A549 treated with AZD9567 at 1 μM for 4 hours (cell line): ENCODE results near the gene CLTCL1. TPM values are rescaled to one million over a fixed set of nuclear protein-coding genes. Genes with fewer than 3 reads are reported as not detected.

Source experiments
- total RNA-seq: library from RNA; stranded (reverse); fragments of 200-300 nt; extraction: Qiagen RNA extraction; gene quantifications from 5 replicates; pipeline ENCODE4 v1.2.3, GENCODE V29; 2022; ENCODE audit not compliant: insufficient read depth

CLTCL1 gene
- total RNA-seq = 3.4 to 5.5 TPM (median 4.8 TPM) in 5 replicates

GRCh38 chr22:19291580-19292457, at the start of gene CLTCL1:
Gene CLTCL1, minus strand, starts transcription at chr22:19291719. Its CDS starts 78 bp downstream, at chr22:19291641.

GRCh38 chr22:19178657-19179496, 112.6 kb downstream of the CLTCL1 start, which contains the start of gene SLC25A1:
Gene SLC25A1, minus strand, starts transcription at chr22:19178736. Its CDS starts 63 bp downstream, at chr22:19178673.

GRCh38 chr22:19149991-19150390, 141.5 kb downstream of the CLTCL1 start, which contains the start of gene GSC2:
Gene GSC2, minus strand, starts transcription at chr22:19150292. Its CDS starts 9 bp downstream, at chr22:19150283.

GRCh38 chr22:19130959-19131684, 160.4 kb downstream of the CLTCL1 start, which contains the start of gene TSSK2:
Gene TSSK2, plus strand, starts transcription at chr22:19131308. Its CDS starts 92 bp downstream, at chr22:19131400.

Other genes starting within 250 kb of the CLTCL1 start
- gene DGCR2, start 169.3 kb downstream of the CLTCL1 start, total RNA-seq = 21.0 to 25.3 TPM (median 23.0 TPM) in 5 replicates
- not detected in 5 replicates for gene TSSK2, start 160.4 kb downstream of the CLTCL1 start, total RNA-seq
- gene ESS2, start 147.1 kb downstream of the CLTCL1 start, total RNA-seq = 13.5 to 16.4 TPM (median 13.9 TPM) in 5 replicates
- not detected in 5 replicates for gene GSC2, start 141.4 kb downstream of the CLTCL1 start, total RNA-seq
- gene SLC25A1, start 113.0 kb downstream of the CLTCL1 start, total RNA-seq = 55.8 to 65.7 TPM (median 60.0 TPM) in 5 replicates
- 23.7 to 25.6 TPM (median 24.2 TPM) in 5 replicates for gene HIRA, start 140.0 kb upstream of the CLTCL1 start, total RNA-seq
- gene MRPL40, start 140.8 kb upstream of the CLTCL1 start, total RNA-seq = 43.0 to 48.7 TPM (median 45.5 TPM) in 5 replicates
- gene C22orf39, start 156.0 kb upstream of the CLTCL1 start, total RNA-seq = 14.6 to 16.9 TPM (median 16.3 TPM) in 5 replicates
- 71.8 to 98.3 TPM (median 97.3 TPM) in 5 replicates for gene UFD1, start 187.5 kb upstream of the CLTCL1 start, total RNA-seq
- gene CDC45, start 188.2 kb upstream of the CLTCL1 start, total RNA-seq = 24.3 to 27.9 TPM (median 25.9 TPM) in 5 replicates
- not detected in 5 replicates for gene CLDN5, start 232.7 kb upstream of the CLTCL1 start, total RNA-seq